Right atrium auricular region (tissue), 2 donors: ENCODE data around the gene MINDY3. TPM values are rescaled to one million over a fixed set of nuclear protein-coding genes. Genes with fewer than 3 reads are reported as not detected.
"Not testable (repeated sequence)": the region's sequence is repeated elsewhere in the genome, so short reads cannot be mapped to it uniquely, and the experiment has no call there.

Experiments used
- DNase-seq: peaks from one replicate; pipeline ENCODE4 v3.0.0-alpha.2; 2019; ENCODE audit warnings: low spot score
- H3K27ac ChIP-seq, 2 donors: fragments of 200-600 bp; sonication (generic); 1 replicate in 1 of 2; 2 replicates in 1 of 2; pipeline ENCODE4 v1.5.1; 2016 to 2019
- H3K27me3 ChIP-seq, 2 donors: fragments of 200-600 bp; sonication (generic); one replicate each; pipeline versions ENCODE4 v1.5.1 to v1.6.0; 2017 to 2019
- H3K36me3 ChIP-seq: fragments of 200-600 bp; sonication (generic); one replicate; pipeline ENCODE4 v1.5.1; 2016
- H3K4me1 ChIP-seq, 2 donors: fragments of 200-600 bp; sonication (generic); one replicate each; pipeline versions ENCODE4 v1.5.1 to v1.6.0; 2017 to 2019
- H3K4me3 ChIP-seq, 2 donors: fragments of 200-600 bp; sonication (generic); 1 replicate in 1 of 2; 2 replicates in 1 of 2; pipeline ENCODE4 v1.5.1; 2017 to 2019; ENCODE audit warnings: mild to moderate bottlenecking in 1 of 2, moderate library complexity in 1 of 2
- H3K9me3 ChIP-seq, 2 donors: fragments of 200-600 bp; sonication (generic); one replicate each; pipeline ENCODE4 v1.5.1; 2019
- total RNA-seq, 2 donors: library from RNA; depleted of rRNA; stranded (reverse); fragments of >200 nt; gene quantifications; one replicate each; pipeline ENCODE4 v1.1.0, GENCODE V29; 2016
- TF ChIP-seq, protein P1 (sequence below), 2 donors: fragments of 200-600 bp; sonication (generic); IDR thresholded peaks; one replicate each; pipeline ENCODE4 v1.5.1; 2019; ENCODE audit warnings: antibody characterized with exemption in 2 of 2

The MINDY3 gene
- total RNA-seq, 2 donors from 2014 or later = 15.1 to 15.3 TPM

DNA sequence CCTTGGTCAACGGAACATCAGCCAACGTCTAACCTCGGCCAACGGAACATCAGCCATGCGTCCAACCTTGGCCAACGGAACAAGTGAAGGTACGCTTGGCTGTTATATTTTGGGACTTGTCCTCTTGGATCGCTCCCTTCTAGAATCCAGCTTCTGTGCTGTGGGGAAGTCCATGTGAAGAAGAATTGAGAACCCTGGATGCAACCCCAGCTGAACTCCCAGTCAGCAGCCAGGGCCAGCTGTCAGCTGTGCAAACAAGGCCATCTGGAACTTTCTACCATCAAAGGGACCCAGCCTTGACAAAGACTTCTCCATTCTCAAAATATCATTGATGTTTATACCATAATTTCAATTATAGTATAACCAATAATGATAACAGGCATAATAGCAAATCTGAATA is 97.3 kb downstream of the MINDY3 start:
- no peak for DNase-seq
- H3K4me3 ChIP-seq = no peak overlapping the region

DNA sequence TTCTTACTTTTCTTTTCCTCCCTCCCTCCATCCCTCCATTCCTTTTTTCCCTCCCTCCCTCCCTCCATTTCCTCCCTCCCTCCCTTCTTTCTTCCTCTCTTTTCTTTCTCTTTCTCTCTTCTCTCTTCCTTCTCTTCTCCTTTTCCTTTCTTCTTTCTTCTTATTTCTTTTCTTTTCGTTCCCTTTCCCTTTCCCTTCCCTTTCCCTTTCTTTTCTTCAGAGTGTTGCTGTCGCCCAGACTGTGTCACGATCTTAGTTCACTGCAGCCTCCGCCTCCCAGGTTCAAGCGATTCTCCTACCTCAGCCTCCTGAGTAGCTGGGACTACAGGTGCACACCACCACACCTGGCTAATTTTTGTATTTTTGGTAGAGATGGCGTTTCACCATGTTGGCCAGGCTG is 98.1 kb downstream of the MINDY3 start:
- not testable (repeated sequence) for H3K27me3 ChIP-seq, H3K27ac ChIP-seq, H3K9me3 ChIP-seq, H3K4me1 ChIP-seq, DNase-seq, H3K36me3 ChIP-seq, H3K4me3 ChIP-seq

More for the DNA sequence above, 97.3 kb downstream of the MINDY3 start:
- no peaks in the 10 kb centered on the region for H3K9me3 ChIP-seq
- no peaks in the 10 kb centered on the region for H3K36me3 ChIP-seq
- no peaks in the 10 kb centered on the region for H3K27me3 ChIP-seq
- TF ChIP-seq, protein P1, sequence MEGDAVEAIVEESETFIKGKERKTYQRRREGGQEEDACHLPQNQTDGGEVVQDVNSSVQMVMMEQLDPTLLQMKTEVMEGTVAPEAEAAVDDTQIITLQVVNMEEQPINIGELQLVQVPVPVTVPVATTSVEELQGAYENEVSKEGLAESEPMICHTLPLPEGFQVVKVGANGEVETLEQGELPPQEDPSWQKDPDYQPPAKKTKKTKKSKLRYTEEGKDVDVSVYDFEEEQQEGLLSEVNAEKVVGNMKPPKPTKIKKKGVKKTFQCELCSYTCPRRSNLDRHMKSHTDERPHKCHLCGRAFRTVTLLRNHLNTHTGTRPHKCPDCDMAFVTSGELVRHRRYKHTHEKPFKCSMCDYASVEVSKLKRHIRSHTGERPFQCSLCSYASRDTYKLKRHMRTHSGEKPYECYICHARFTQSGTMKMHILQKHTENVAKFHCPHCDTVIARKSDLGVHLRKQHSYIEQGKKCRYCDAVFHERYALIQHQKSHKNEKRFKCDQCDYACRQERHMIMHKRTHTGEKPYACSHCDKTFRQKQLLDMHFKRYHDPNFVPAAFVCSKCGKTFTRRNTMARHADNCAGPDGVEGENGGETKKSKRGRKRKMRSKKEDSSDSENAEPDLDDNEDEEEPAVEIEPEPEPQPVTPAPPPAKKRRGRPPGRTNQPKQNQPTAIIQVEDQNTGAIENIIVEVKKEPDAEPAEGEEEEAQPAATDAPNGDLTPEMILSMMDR (IDR thresholded peaks at IDR 0.05) = no peak
- no peaks in the 10 kb centered on the region for H3K4me1 ChIP-seq
- H3K27ac ChIP-seq = no peak overlapping the region

GRCh38 chr10:15761224-15761623 is 99.1 kb downstream of the MINDY3 start:
- H3K9me3 ChIP-seq, H3K27me3 ChIP-seq, H3K27ac ChIP-seq, H3K4me3 ChIP-seq, H3K4me1 ChIP-seq, H3K36me3 ChIP-seq, DNase-seq: not testable (repeated sequence)

DNA sequence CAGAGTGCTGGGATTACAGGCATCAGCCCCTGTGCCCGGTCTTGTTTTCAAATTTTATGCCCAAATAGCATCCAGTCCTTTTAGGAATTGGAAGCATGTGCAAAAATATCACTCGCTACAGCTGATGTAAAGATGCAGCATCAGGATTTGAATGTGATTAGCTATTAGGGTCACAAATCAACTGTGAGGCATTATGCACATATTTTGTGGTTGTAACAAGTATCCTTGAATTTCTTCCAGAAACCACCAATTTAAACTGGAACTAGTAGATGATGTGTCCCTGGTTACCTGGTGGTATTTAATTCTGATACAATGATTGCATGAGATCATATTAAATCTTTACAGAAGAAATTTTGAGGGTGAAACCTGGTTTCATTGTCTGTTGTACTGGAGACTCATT is 99.6 kb downstream of the MINDY3 start:
- H3K4me3 ChIP-seq = no peak overlapping the region
- H3K27ac ChIP-seq = no peak overlapping the region
- H3K27me3 ChIP-seq = no peaks in the 10 kb centered on the region
- TF ChIP-seq, protein P1 (IDR thresholded peaks at IDR 0.05) = no peak
- no peaks in the 10 kb centered on the region for H3K9me3 ChIP-seq
- H3K4me1 ChIP-seq = no peaks in the 10 kb centered on the region
- H3K36me3 ChIP-seq = no peaks in the 10 kb centered on the region
- DNase-seq = no peak

GRCh38 chr10:15759265-15759664 is 101.0 kb downstream of the MINDY3 start:
- H3K36me3 ChIP-seq = no peaks in the 10 kb centered on the region
- no peak overlapping the region for H3K4me3 ChIP-seq
- no peak overlapping the region for H3K27ac ChIP-seq
- H3K27me3 ChIP-seq = no peaks in the 10 kb centered on the region
- H3K4me1 ChIP-seq = no peaks in the 10 kb centered on the region
- TF ChIP-seq, protein P1 (IDR thresholded peaks at IDR 0.05) = no peak
- DNase-seq = no peak
- no peaks in the 10 kb centered on the region for H3K9me3 ChIP-seq

- no peak for DNase-seq
- Histone ChIP-seq H3K27me3 (no peaks in the 10 kb centered on the region), H3K36me3 (no peaks in the 10 kb centered on the region), H3K4me1 (no peaks in the 10 kb centered on the region), H3K9me3 (no peaks in the 10 kb centered on the region), H3K4me3 (no peak overlapping the region), H3K27ac (no peak overlapping the region)
- TF ChIP-seq, protein P1 (IDR thresholded peaks at IDR 0.05) = no peak
Observed at GRCh38 chr10:15758618-15759017, 101.7 kb downstream of the MINDY3 start.

DNA sequence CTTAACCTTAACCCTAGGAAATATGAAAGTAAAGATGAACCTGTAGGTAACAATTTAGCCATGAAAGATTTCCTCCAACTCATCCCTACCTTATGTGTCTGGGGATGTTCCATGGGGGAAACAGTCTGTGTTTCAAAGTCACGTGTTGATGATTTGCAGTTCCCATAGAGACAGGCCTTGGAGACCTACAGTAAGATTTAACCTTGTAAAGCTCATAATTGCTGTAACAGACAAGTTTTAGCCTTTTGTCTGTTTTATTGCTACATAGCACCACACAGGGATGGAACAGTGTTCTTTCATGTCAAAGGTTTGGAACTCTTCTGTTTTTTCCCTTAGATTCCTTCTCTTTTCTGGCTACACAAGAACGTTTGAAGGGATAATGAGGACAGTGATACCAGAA is 105.4 kb downstream of the MINDY3 start:
- no peak for DNase-seq
- Histone ChIP-seq H3K4me1 (no peaks in the 10 kb centered on the region), H3K27me3 (no peaks in the 10 kb centered on the region), H3K36me3 (no peaks in the 10 kb centered on the region), H3K27ac (no peak overlapping the region), H3K9me3 (no peaks in the 10 kb centered on the region), H3K4me3 (no peak overlapping the region)
- TF ChIP-seq, protein P1 (IDR thresholded peaks at IDR 0.05) = no peak
